Stomach (tissue), 4 donors: ENCODE measurements around the gene ERBIN.

Source experiments
- EP300 ChIP-seq: sonication (generic); formaldehyde crosslinking; IDR thresholded peaks from one replicate; pipeline ENCODE4 v1.6.1; 2017; ENCODE audit warnings: antibody characterized with exemption
- POLR2AphosphoS5 ChIP-seq, 3 donors: sonication (generic); formaldehyde crosslinking; IDR thresholded peaks; one replicate each; pipeline ENCODE4 v1.6.1; 2016; ENCODE audit warnings: antibody characterized with exemption in 3 of 3

DNA sequence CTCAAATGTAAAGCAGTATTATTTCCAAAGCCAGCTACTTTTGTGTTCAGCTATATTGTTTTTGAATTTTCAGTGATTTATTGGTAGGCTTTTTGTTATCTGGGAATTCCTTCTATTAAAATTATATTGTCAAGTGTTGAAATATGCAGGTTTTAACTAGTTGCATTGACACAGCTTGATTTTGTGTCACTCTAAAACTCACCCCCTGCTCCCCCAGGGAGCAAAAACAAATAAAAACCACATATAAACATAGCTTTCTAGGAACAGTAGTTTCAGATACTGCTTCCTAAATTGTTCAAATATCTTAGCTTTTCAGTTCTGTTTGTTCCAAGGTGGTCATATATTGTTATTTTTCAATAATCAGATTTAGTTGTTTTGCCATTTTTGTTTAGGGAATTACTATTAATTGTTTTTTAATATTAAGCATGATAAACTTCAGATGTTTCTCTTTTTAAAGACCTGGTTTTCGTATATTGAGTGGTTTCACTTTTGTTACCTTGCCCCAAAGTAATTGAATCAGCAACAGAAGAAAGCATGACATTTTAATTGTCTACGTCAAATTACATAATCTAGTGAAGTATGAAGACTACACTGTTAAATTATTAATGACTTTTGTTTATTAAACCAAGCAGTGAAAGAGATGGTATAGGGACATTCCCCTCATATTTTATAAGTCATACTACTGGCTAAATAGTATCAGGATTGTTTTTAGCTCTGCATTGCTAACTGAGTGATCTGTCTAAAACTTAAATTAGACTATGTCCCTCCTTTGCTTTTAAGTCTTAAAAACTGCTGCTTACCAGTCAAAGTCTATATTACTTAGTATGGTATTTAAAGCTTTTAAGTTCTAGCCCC lies 43.4 kb downstream of the ERBIN start:
- TF ChIP-seq EP300 (no peak), POLR2AphosphoS5 (IDR thresholded peaks at IDR 0.05) (no peak)
